Fibroblast of lung (primary cell): ENCODE data around the gene GPD1L. TPM values are rescaled to one million over a fixed set of nuclear protein-coding genes. Genes with fewer than 3 reads are reported as not detected.

Source experiments
- DNase-seq, 2 donors: peaks; one replicate each; pipeline versions ENCODE4 v3.0.0 to v3.0.0-alpha.2; 2010; ENCODE audit warnings: low read depth in 2 of 2
- H2AFZ ChIP-seq: 2 replicates; pipeline ENCODE4 v1.5.1; 2012; ENCODE audit warnings: low read length, control low read depth, inconsistent platforms
- H3K27ac ChIP-seq: 2 replicates; pipeline ENCODE4 v1.5.1; 2011; ENCODE audit warnings: low read length, control low read depth; ENCODE audit not compliant: insufficient read depth
- H3K27me3 ChIP-seq: 2 replicates; pipeline ENCODE4 v1.5.1; 2011; ENCODE audit warnings: mild to moderate bottlenecking, low read length; ENCODE audit not compliant: control insufficient read depth, insufficient read depth
- H3K36me3 ChIP-seq: 2 replicates; pipeline ENCODE4 v1.5.1; 2011; ENCODE audit warnings: low read length; ENCODE audit not compliant: control insufficient read depth, insufficient read depth
- H3K4me1 ChIP-seq: 2 replicates; pipeline ENCODE4 v1.5.1; 2011; ENCODE audit warnings: low read length; ENCODE audit not compliant: control insufficient read depth, insufficient read depth; ENCODE audit errors: extremely low read depth
- H3K4me2 ChIP-seq: 2 replicates; pipeline ENCODE4 v1.5.1; 2011; ENCODE audit warnings: low read length, control low read depth; ENCODE audit not compliant: insufficient read depth; ENCODE audit errors: extremely low read depth
- H3K4me3 ChIP-seq, 4 experiments: fragments of 200-600 bp in 1 of 4; sonication (generic) in 1 of 4; replicated peaks in 1 of 4; 2 replicates each; pipeline ENCODE4 v1.5.1; 2011 to 2016; ENCODE audit warnings: low read length in 4 of 4, low read depth in 3 of 4, mild to moderate bottlenecking in 3 of 4, control low read depth in 2 of 4, inconsistent platforms in 1 of 4, mixed read lengths in 1 of 4; ENCODE audit not compliant: insufficient read depth in 1 of 4; ENCODE audit errors: control extremely low read depth in 1 of 4
- H3K79me2 ChIP-seq: 2 replicates; pipeline ENCODE4 v1.5.1; 2012; ENCODE audit warnings: mild to moderate bottlenecking, low read length, inconsistent platforms; ENCODE audit not compliant: control insufficient read depth, insufficient read depth
- H3K9ac ChIP-seq: 2 replicates; pipeline ENCODE4 v1.5.1; 2011; ENCODE audit warnings: mild to moderate bottlenecking, low read length, control low read depth; ENCODE audit not compliant: insufficient read depth
- H3K9me3 ChIP-seq: 2 replicates; pipeline ENCODE4 v1.5.1; 2012; ENCODE audit warnings: low read depth, low read length; ENCODE audit not compliant: control insufficient read depth, insufficient read depth
- H4K20me1 ChIP-seq: 2 replicates; pipeline ENCODE4 v1.5.1; 2011; ENCODE audit warnings: low read length; ENCODE audit not compliant: control insufficient read depth, insufficient read depth; ENCODE audit errors: extremely low read depth
- CTCF ChIP-seq, 2 donors: IDR thresholded peaks in 1 of 2; conservative IDR thresholded peaks in 1 of 2; 1 replicate in 1 of 2; 2 replicates in 1 of 2; pipeline ENCODE4 v1.5.1; 2011 to 2012; ENCODE audit warnings: low read length in 2 of 2, control low read depth in 1 of 2, inconsistent platforms in 1 of 2, low read depth in 1 of 2, mild to moderate bottlenecking in 1 of 2
- EZH2 ChIP-seq: IDR thresholded peaks from 2 replicates; pipeline ENCODE4 v1.5.1; 2012; ENCODE audit warnings: low read length, control low read depth, mild to moderate bottlenecking; ENCODE audit errors: missing control alignments
- polyA plus RNA-seq, 2 donors: library from polyadenylated mRNA; depleted of rRNA in 1 of 2; stranded (reverse) in 1 of 2; unstranded in 1 of 2; fragments of >200 nt; gene quantifications; 2 replicates each; pipeline ENCODE4 v1.2.1, GENCODE V29; 2011 to 2012; ENCODE audit warnings: missing spikeins in 1 of 2
- total RNA-seq: library from RNA; depleted of rRNA; stranded (reverse); fragments of >200 nt; gene quantifications from 2 replicates; pipeline ENCODE4 v1.2.1, GENCODE V29; 2014

Gene GPD1L
- total and polyA plus RNA-seq, 2 donors (not counting 1 experiment from before 2014, with no cell fraction given), result 5.8 to 15.0 TPM

GRCh38 chr3:32147933-32148332 is 41.5 kb downstream of the GPD1L start:
- Histone ChIP-seq H3K4me3 (no peak overlapping the region), H3K9ac (no peak overlapping the region), H3K4me2 (no peak overlapping the region), H2AFZ (no peak overlapping the region), H3K27ac (no peak overlapping the region), H3K36me3 (no peaks in the 10 kb centered on the region), H3K4me1 (peaks cover 2% of the 10 kb centered on the region), H3K79me2 (no peaks in the 10 kb centered on the region), H3K27me3 (no peaks in the 10 kb centered on the region), H3K9me3 (no peaks in the 10 kb centered on the region), H4K20me1 (no peaks in the 10 kb centered on the region)
- peak in 1 of 2 donors; percentile 28 for TF ChIP-seq CTCF (conservative IDR thresholded peaks at IDR 0.05 in 1 of 2, IDR thresholded peaks at IDR 0.05 in 1 of 2; ENCODE audit: low read depth in 1 of 2, low read length in 2 of 2)
- no peak for TF ChIP-seq EZH2
- DNase-seq, result peak in 1 of 2 donors; percentile 38

- H3K4me1 ChIP-seq, result peaks cover 2% of the 10 kb centered on the region
- no peak overlapping the region for H3K27ac ChIP-seq
- no peaks in the 10 kb centered on the region for H3K9me3 ChIP-seq
- no peaks in the 10 kb centered on the region for H3K79me2 ChIP-seq
- no peak overlapping the region for H3K4me3 ChIP-seq
- no peaks in the 10 kb centered on the region for H4K20me1 ChIP-seq
- no peak overlapping the region for H3K4me2 ChIP-seq
- no peak overlapping the region for H2AFZ ChIP-seq
- no peak overlapping the region for H3K9ac ChIP-seq
- no peaks in the 10 kb centered on the region for H3K36me3 ChIP-seq
- DNase-seq, result peak in 1 of 2 donors; percentile 46
- no peaks in the 10 kb centered on the region for H3K27me3 ChIP-seq
- TF ChIP-seq EZH2 (no peak), CTCF (conservative IDR thresholded peaks at IDR 0.05 in 1 of 2, IDR thresholded peaks at IDR 0.05 in 1 of 2; ENCODE audit: low read depth in 1 of 2, low read length in 2 of 2) (no peak)
These were observed 41.9 kb downstream of the GPD1L start for GRCh38 chr3:32148351-32148750.

DNA sequence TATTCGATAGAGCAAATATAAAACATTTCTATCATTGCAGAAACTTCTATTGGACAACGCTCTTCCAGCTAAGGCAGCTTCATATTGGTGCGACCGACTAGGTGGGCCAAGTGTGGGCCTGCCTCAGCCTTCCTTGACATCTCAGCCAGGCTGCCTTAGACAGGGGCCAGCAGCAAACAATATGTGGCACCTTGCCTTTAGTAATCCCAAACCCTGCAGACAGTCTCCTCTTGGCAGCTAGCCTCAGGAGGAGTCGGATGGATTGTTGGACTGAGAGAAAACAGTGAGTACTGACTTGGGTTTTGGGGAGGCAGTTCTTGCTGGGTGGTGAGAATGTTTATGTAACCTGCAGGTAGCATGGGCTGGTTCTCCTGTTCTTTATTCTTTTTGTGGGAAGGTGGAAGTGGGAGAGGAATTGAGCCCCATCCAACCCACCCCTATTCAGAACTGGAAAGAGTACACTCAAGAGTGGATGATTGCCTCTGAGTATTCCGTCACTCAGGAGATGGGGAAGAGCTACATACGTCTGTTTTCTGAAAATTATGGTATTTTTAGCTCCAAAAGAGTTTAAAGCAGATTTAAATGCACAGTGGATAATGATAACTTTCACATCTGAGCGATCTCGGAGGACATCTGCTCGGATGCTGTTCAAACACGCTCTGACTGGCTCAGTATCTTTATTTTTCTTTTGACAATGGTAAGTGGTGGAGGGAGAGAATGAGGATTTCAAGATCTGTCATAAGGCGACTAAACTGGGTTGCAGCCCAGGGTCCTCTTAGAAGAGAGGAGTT is 47.2 kb downstream of the GPD1L start:
- no peak for TF ChIP-seq EZH2
- no peak for TF ChIP-seq CTCF (conservative IDR thresholded peaks at IDR 0.05 in 1 of 2, IDR thresholded peaks at IDR 0.05 in 1 of 2; ENCODE audit: low read depth in 1 of 2, low read length in 2 of 2)
- Histone ChIP-seq H3K4me2 (no peak overlapping the region), H3K36me3 (no peaks in the 10 kb centered on the region), H3K9me3 (no peaks in the 10 kb centered on the region), H3K79me2 (no peaks in the 10 kb centered on the region), H3K9ac (no peak overlapping the region), H4K20me1 (no peaks in the 10 kb centered on the region), H3K4me1 (no peaks in the 10 kb centered on the region), H3K27ac (no peak overlapping the region), H3K27me3 (no peaks in the 10 kb centered on the region), H2AFZ (no peak overlapping the region), H3K4me3 (no peak overlapping the region)
- no peak for DNase-seq
